GM18519 (cell line): ENCODE data around the gene RBM5.

Experiments used
- ATAC-seq: cut with Tn5 transposase; IDR thresholded peaks from one replicate; pipeline ENCODE4 v1.9.1; 2021; ENCODE audit warnings: mild to moderate bottlenecking, moderate library complexity; ENCODE audit not compliant: unreplicated experiment, low FRiP score

Gene RBM5

GRCh38 chr3:50138266-50139200, 49.8 kb downstream of the RBM5 start:
- no peak for ATAC-seq

- ATAC-seq, result no peak
Observed at GRCh38 chr3:50139308-50139707, 50.6 kb downstream of the RBM5 start.

GRCh38 chr3:50139718-50140423, 51.2 kb downstream of the RBM5 start:
- ATAC-seq, result no peak

GRCh38 chr3:50140990-50141389, 52.3 kb downstream of the RBM5 start:
- no peak for ATAC-seq

- no peak for ATAC-seq
Observed at GRCh38 chr3:50146316-50146901, 57.7 kb downstream of the RBM5 start.

- no peak for ATAC-seq
Observed at GRCh38 chr3:50147016-50147415, 58.3 kb downstream of the RBM5 start.

- no peak for ATAC-seq
Observed at GRCh38 chr3:50147447-50147846, 58.7 kb downstream of the RBM5 start.

GRCh38 chr3:50147861-50148260, 59.1 kb downstream of the RBM5 start:
- no peak for ATAC-seq

- ATAC-seq, result no peak
Observed at GRCh38 chr3:50150404-50150750, 61.7 kb downstream of the RBM5 start.

GRCh38 chr3:50150863-50151686, 62.4 kb downstream of the RBM5 start:
- no peak for ATAC-seq

- ATAC-seq, result no peak
Observed at GRCh38 chr3:50151728-50152127, 63.0 kb downstream of the RBM5 start.

GRCh38 chr3:50153782-50154475, 65.2 kb downstream of the RBM5 start:
- ATAC-seq, result no peak

GRCh38 chr3:50154476-50154839, 65.7 kb downstream of the RBM5 start:
- no peak for ATAC-seq

GRCh38 chr3:50154840-50155490, 66.2 kb downstream of the RBM5 start, which contains the start of gene SEMA3F:
Gene SEMA3F (plus strand): TSS chr3:50155324. CDS start chr3:50159623, 4,299 bp downstream.
- ATAC-seq, result peak; percentile 45

- ATAC-seq, result no peak
Observed at GRCh38 chr3:50155491-50155878, 66.8 kb downstream of the RBM5 start.

- no peak for ATAC-seq
Observed at GRCh38 chr3:50155891-50156290, 67.2 kb downstream of the RBM5 start.

GRCh38 chr3:50156549-50157493, 68.1 kb downstream of the RBM5 start:
- no peak for ATAC-seq

- ATAC-seq, result no peak
Observed at GRCh38 chr3:50157827-50158529, 69.3 kb downstream of the RBM5 start.
